HG02588 (cell line): ENCODE results near the gene PHB1.

ENCODE experiments used
- ATAC-seq: cut with Tn5 transposase; IDR thresholded peaks from one replicate; pipeline ENCODE4 v1.9.1; 2021; ENCODE audit warnings: mild to moderate bottlenecking, moderate library complexity; ENCODE audit not compliant: unreplicated experiment

Gene PHB1

GRCh38 chr17:49414622-49415350, at the start of gene PHB1:
Gene PHB1, minus strand, starts transcription at chr17:49414882. Its CDS starts 1,618 bp downstream, at chr17:49413264.
- peak; percentile 97 for ATAC-seq

- no peak for ATAC-seq
Measured at GRCh38 chr17:49464049-49464448, 49.4 kb upstream of the PHB1 start.

- ATAC-seq, result no peak
Measured at GRCh38 chr17:49461580-49461979, 46.9 kb upstream of the PHB1 start.

- ATAC-seq, result no peak
Measured at GRCh38 chr17:49460401-49460800, 45.7 kb upstream of the PHB1 start.

- ATAC-seq, result no peak
Measured at GRCh38 chr17:49459401-49459984, 44.8 kb upstream of the PHB1 start.

- ATAC-seq, result no peak
Measured at GRCh38 chr17:49457564-49458535, 43.2 kb upstream of the PHB1 start.

GRCh38 chr17:49456183-49456965, 41.7 kb upstream of the PHB1 start:
- ATAC-seq, result no peak

- no peak for ATAC-seq
Measured at GRCh38 chr17:49455272-49455861, 40.7 kb upstream of the PHB1 start.

- ATAC-seq, result no peak
Measured at GRCh38 chr17:49454050-49454449, 39.4 kb upstream of the PHB1 start.

GRCh38 chr17:49452661-49453060, 38.0 kb upstream of the PHB1 start:
- ATAC-seq, result no peak

GRCh38 chr17:49452201-49452600, 37.5 kb upstream of the PHB1 start:
- no peak for ATAC-seq

GRCh38 chr17:49450735-49451134, 36.1 kb upstream of the PHB1 start:
- ATAC-seq, result no peak

GRCh38 chr17:49450181-49450580, 35.5 kb upstream of the PHB1 start:
- ATAC-seq, result no peak

GRCh38 chr17:49447628-49448302, 33.1 kb upstream of the PHB1 start:
- no peak for ATAC-seq

GRCh38 chr17:49445591-49445990, 30.9 kb upstream of the PHB1 start:
- ATAC-seq, result no peak

- ATAC-seq, result no peak
Measured at GRCh38 chr17:49444384-49444783, 29.7 kb upstream of the PHB1 start.

GRCh38 chr17:49443862-49444261, 29.2 kb upstream of the PHB1 start:
- no peak for ATAC-seq

- no peak for ATAC-seq
Measured at GRCh38 chr17:49442041-49442440, 27.4 kb upstream of the PHB1 start.

GRCh38 chr17:49441578-49441977, 26.9 kb upstream of the PHB1 start:
- ATAC-seq, result no peak

- ATAC-seq, result no peak
Measured at GRCh38 chr17:49440581-49440980, 25.9 kb upstream of the PHB1 start.
